Measurements from ENCODE around the gene PLPP3.
"Not testable (repeated sequence)": the region's sequence is repeated elsewhere in the genome, so short reads cannot be mapped to it uniquely, and the experiment has no call there.

The PLPP3 gene

GRCh38 chr1:56578963-56579875, at the start of gene PLPP3:
TSS of gene PLPP3 (minus strand) at chr1:56579563. CDS start at chr1:56579016, 547 bp downstream.
- DNase-seq: peak; percentile 96

GRCh38 chr1:56627636-56628039, 48.3 kb upstream of the PLPP3 start:
- DNase-seq: no peak

GRCh38 chr1:56627019-56627635, 47.8 kb upstream of the PLPP3 start:
- DNase-seq: no peak

GRCh38 chr1:56626546-56626945, 47.2 kb upstream of the PLPP3 start:
- DNase-seq: no peak

DNA sequence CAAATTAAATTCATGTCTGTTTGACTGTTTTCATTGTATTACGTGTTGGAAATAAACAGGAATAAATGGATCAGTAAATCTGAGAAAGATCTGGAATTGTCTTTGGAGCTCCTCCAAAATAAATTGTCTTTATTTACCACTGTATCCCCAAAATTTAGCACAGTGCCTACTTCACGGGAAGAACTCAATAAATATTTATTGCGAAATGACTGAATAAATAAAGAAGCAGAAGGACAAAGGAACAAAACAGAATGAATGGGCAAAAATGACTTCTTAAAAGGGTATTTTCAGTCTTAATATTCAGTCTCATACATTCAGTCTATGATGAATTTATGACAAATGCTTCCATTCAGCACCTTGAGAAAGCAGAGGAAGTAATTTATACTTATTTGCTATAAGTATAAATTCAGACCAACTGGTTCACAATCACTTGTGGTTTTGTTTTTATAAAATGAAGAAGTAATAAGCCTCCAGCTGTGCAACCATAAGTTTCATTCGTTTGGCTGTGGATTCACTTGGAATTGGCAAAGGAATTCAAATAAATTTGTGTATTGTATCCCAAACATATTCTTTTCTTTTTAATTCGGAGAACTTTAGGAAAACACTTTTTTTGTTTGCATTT, 46.6 kb upstream of the PLPP3 start:
- DNase-seq: no peak

- peak; percentile 33 for DNase-seq
Observed at GRCh38 chr1:56617141-56617540, 37.8 kb upstream of the PLPP3 start.

- DNase-seq: not testable (repeated sequence)
Observed at GRCh38 chr1:56610770-56611169, 31.4 kb upstream of the PLPP3 start.

DNA sequence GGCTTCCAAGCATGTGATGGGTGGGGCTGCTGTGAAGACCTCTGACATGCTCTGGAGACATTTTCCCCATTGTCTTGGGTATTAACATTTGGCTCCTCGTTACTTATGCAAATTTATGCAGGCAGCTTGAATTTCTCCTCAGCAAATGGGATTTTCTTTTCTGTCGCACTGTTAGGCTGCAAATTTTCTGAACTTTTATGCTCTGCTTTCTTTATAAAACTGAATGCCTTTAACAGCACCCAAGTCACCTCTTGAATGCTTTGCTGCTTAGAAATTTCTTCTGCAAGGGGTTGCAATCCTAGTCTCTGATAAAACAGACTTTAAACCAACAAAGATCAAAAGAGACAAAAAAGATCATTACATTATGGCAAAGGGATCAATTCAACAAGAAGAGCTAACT, 30.7 kb upstream of the PLPP3 start:
- not testable (repeated sequence) for DNase-seq

DNA sequence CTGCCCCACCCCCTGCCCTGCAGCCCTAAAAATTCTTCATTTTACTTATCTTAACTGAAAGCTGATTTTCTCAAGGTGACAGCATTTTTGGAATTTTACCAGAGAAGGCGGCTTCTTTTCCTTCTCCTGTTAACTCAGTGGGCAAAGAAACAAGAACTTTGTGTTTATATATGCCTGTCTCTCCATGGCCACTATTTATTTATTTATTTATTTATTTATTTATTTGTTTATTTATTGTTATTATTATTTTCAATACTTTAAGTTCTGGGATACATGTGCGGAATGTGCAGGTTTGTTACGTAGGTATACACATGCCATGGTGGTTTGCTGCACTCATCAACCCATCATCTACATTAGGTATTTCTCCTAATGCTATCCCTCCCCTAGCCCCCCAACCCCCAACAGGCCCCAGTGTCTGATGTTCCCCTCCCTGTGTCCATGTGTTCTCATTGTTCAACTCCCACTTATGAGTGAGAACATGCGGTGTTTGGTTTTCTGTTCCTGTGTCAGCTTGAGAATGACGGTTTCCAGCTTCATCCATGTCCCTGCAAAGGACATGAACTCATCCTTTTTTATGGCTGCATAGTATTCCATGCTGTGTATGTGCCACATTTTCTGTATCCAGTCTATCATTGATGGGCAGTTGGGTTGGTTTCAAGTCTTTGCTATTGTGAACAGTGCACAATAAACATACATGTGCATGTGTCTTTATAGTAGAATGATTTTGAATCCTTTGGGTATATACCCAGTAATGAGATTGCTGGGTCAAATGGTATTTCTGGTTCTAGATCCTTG, 16.2 kb upstream of the PLPP3 start:
- not testable (repeated sequence) for DNase-seq

DNA sequence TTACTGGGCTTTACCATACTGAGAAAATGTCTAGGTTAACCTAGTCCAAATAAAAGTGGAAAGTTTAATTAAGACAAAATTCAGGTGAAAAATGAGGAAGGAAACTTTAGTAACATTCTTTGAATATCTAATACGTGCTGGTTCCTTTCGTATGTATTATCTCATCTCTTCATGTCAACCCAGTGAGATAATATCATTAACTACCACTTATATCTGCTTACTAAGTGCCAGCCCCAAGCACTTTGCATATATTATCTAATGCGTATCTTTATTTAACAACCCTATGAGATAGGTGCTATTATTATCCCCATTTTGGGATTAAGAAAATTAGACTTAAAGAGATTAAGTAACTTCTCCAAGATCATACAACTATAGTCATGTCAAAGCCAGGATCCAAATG, 12.5 kb upstream of the PLPP3 start:
- DNase-seq: no peak

- DNase-seq: no peak
Observed at GRCh38 chr1:56590520-56591011, 11.2 kb upstream of the PLPP3 start.

DNA sequence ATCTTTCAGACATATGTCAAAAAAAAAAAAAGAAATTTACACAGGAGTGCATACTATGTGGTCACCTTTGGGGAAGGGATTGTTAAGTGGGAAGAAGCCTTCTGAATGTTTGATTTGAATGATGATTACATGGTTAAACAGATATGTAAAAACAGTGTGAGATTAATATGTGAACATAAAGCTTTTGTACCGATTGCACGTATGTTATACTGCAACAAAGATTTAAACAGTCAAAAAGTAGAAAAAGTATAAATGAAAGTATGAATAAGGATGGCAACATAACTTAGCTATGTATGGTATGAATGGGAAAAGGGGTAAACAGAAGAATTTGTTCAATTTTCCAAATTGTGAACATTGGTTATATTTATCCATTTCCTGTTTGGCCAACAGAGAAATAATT, 10.0 kb upstream of the PLPP3 start:
- DNase-seq: no peak

- no peak for DNase-seq
Observed at GRCh38 chr1:56586502-56586901, 7.1 kb upstream of the PLPP3 start.

- no peak for DNase-seq
Observed at GRCh38 chr1:56585985-56586384, 6.6 kb upstream of the PLPP3 start.

DNA sequence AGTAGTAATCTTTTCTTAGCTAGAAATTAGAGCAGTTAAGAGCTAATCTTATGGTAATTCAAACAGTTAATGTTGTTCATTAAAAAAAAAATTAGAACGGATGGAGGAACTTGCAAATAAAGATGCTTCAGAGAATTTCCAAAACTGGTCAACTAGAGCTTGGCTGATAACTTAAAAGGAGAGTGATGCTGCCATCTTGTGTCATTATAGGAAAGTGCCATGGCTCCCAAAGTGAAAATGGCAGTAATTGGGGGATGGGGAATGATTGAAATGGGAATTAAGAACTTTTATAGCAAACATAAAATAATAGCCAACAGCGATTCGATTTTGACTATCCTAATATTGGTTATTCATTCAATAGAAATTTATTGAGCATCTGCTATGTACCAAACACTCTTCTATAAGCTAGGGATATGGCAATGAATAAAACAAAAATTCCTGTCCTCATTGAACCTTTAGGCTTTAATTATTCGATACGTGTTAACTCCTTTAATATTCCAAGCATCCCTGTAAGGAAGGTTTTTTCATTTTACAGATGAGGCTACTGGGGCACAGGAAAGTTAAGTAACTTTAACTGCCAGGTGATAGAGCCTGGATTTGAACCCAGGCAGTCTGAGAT, 5.7 kb upstream of the PLPP3 start:
- peak; percentile 90 for DNase-seq

- DNase-seq: no peak
Observed at GRCh38 chr1:56583957-56584468, 4.7 kb upstream of the PLPP3 start.

DNA sequence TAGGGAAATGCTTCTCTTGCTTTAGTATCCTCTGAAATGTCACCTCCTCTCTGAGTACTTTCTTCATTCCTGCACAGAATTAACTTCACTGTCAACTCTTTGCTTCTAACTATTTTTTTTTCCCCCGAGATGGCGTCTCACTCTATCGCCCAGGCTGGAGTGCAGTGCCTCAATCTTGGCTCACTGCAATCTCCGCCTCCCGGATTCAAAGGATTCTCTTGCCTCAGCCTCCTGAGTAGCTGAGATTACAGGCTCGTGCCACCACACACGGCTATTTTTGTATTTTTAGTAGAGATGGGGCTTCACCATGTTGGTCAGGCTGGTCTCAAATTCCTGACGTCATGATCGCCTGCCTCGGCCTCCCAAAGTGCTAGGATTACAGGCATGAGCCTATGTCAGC, 1.4 kb upstream of the PLPP3 start:
- no peak for DNase-seq

DNA sequence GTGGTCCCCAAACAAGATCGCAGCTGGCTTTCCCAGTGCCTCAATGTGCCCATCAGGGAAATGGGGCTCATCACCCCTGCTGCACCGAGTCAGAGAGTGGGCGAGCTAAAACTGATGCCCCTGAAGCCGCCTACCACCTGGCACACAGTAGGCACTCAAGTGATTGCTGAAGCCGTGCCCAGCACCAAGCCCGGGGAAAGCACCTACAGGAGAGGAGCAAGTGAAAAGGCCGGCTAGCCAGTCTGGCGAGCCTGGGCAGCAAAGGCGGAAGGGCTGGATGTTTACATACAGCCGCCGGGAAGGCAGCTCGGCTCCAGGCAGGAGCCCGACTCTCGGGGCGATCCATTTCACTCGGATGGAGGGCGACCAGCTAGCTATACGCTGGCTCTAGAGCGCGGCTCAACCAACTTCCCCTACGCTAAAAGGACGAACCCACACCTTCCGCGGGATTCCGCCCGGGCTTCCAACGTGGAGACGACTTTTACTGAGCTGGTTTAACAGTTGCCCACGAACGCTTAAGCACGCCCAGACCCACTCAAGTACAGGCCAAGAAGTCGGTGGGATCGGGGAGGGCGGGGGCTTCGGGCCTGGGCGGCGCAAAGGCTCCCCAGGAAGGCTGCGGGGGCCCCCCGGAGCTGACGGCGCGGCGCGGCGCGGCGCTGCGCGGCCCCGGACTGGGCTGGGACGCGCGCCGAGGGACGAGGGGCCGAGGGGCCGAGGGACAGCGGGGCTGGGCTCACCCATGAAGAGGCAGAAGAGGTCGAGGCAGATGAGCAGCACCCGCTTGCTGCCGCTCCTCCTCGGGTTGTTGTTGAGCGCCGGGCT, 1.0 kb downstream of the PLPP3 start:
- peak; percentile 83 for DNase-seq

- no peak for DNase-seq
Observed at GRCh38 chr1:56577406-56578137, 1.8 kb downstream of the PLPP3 start.

GRCh38 chr1:56576880-56577405, 2.4 kb downstream of the PLPP3 start:
- DNase-seq: peak; percentile 78
